Smooth muscle cell (in vitro differentiated cells): Measurements from ENCODE around the gene GPC3. TPM values are rescaled to one million over a fixed set of nuclear protein-coding genes. Genes with fewer than 3 reads are reported as not detected.

Source experiments
- DNase-seq: peaks from one replicate; lab custom pipeline; 2025; ENCODE audit not compliant: unreplicated experiment; lab: John Stamatoyannopoulos, UW
- H2AFZ ChIP-seq: fragments of 200-600 bp; sonication (generic); 2 replicates; pipeline ENCODE4 v1.6.0; 2016; ENCODE audit warnings: antibody characterized with exemption, low read depth, mild to moderate bottlenecking
- H3F3A ChIP-seq: fragments of 200-600 bp; sonication (generic); 2 replicates; pipeline ENCODE4 v1.6.0; 2017; ENCODE audit warnings: antibody characterized with exemption, low read depth
- H3K27ac ChIP-seq: fragments of 200-600 bp; sonication (generic); 2 replicates; pipeline ENCODE4 v1.5.1; 2016; ENCODE audit warnings: low read depth, mild to moderate bottlenecking
- H3K27me3 ChIP-seq: fragments of 200-600 bp; sonication (generic); 2 replicates; pipeline ENCODE4 v1.6.1; 2016; ENCODE audit warnings: low read depth, mild to moderate bottlenecking
- H3K36me3 ChIP-seq: fragments of 200-600 bp; sonication (generic); 2 replicates; pipeline ENCODE4 v1.5.1; 2016; ENCODE audit warnings: low read depth
- H3K4me1 ChIP-seq: fragments of 200-600 bp; sonication (generic); 2 replicates; pipeline ENCODE4 v1.5.1; 2016; ENCODE audit warnings: low read depth
- H3K4me2 ChIP-seq: fragments of 200-600 bp; sonication (generic); 2 replicates; pipeline ENCODE4 v1.6.0; 2016; ENCODE audit warnings: mild to moderate bottlenecking
- H3K4me3 ChIP-seq: fragments of 200-600 bp; sonication (generic); 2 replicates; pipeline ENCODE4 v1.5.1; 2016; ENCODE audit warnings: mild to moderate bottlenecking
- H3K79me2 ChIP-seq: fragments of 200-600 bp; sonication (generic); 2 replicates; pipeline ENCODE4 v1.6.0; 2016; ENCODE audit warnings: low read depth, mild to moderate bottlenecking
- H3K9ac ChIP-seq: fragments of 200-600 bp; sonication (generic); 2 replicates; pipeline ENCODE4 v1.6.0; 2016; ENCODE audit warnings: low read depth
- H3K9me3 ChIP-seq: fragments of 200-600 bp; sonication (generic); replicated peaks from 2 replicates; pipeline ENCODE4 v1.5.1; 2016; ENCODE audit warnings: low read depth
- H4K20me1 ChIP-seq: fragments of 200-600 bp; sonication (generic); 2 replicates; pipeline ENCODE4 v1.6.0; 2016; ENCODE audit warnings: low read depth
- CTCF ChIP-seq: fragments of 200-600 bp; sonication (generic); IDR thresholded peaks from 2 replicates; pipeline ENCODE4 v1.5.1; 2017; ENCODE audit warnings: borderline replicate concordance, mild to moderate bottlenecking, antibody characterized with exemption; ENCODE audit not compliant: insufficient read depth, poor library complexity, severe bottlenecking
- WGBS: methylation state at CpG from one replicate; pipeline ENCODE4 v1.1.7; 2016; ENCODE audit warnings: low lambda C conversion rate; 5-methylcytosine and 5-hydroxymethylcytosine counted together
- polyA plus RNA-seq: library from polyadenylated mRNA; unstranded; fragments of >200 nt; fragmentation: Nextera tagmentation; extraction: Ambion mirVana; gene quantifications from 2 replicates; pipeline ENCODE4 v1.2.1, GENCODE V29; 2016
- total RNA-seq: library from RNA; depleted of rRNA; stranded (reverse); fragments of >200 nt; gene quantifications from 2 replicates; pipeline ENCODE4 v1.2.3, GENCODE V29; 2014

Gene GPC3
- total and polyA plus RNA-seq, 2 experiments from 2014 or later: 120 to 191 TPM

GRCh38 chrX:133943507-133943906 is 41.9 kb downstream of the GPC3 start:
- Histone ChIP-seq H4K20me1 (no peaks in the 10 kb centered on the region), H2AFZ (no peak overlapping the region), H3K4me2 (no peak overlapping the region), H3K9me3 (no peaks in the 10 kb centered on the region), H3K36me3 (no peaks in the 10 kb centered on the region), H3K79me2 (no peaks in the 10 kb centered on the region), H3K27ac (no peak overlapping the region), H3K9ac (no peak overlapping the region), H3K27me3 (no peaks in the 10 kb centered on the region), H3K4me1 (no peaks in the 10 kb centered on the region), H3K4me3 (no peak overlapping the region), H3F3A (no peaks in the 10 kb centered on the region)
- WGBS: 64% methylated on average over 1 of the region's 1 CpG
- no peak for DNase-seq
- TF ChIP-seq CTCF: no peak

DNA sequence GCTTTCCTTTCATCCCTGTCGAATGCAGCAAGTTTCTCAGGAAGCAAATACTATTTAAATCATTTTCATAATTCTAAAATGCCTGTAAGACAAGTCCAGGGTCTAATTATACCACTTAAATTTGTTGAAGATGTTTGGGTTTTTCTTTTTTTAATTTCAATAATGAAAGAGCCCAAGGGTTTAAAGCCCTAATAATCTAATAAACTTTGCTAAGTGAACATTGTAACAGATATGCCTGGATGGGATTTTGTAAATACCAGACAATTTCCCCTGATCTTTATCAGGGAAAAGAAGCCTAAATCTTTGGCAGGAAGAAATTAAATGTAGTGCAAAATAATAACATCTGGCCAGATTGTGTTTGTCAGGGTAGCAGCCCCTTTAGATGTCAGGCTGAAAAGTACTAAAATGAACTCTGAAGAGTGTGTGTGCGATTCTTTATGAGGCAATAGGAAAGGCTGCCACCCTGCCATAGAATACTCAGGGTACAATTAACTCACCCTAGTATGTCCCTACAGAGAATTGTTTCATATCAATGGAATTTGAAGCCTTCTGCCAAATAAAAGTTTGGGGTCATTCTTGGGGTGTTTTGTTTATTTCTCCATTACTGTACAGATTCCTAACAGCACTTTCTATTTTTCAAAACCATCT is 45.6 kb downstream of the GPC3 start:
- no peaks in the 10 kb centered on the region for H3K4me1 ChIP-seq
- 68% methylated on average over 2 of the region's 2 CpGs for WGBS
- TF ChIP-seq CTCF: no peak

DNA sequence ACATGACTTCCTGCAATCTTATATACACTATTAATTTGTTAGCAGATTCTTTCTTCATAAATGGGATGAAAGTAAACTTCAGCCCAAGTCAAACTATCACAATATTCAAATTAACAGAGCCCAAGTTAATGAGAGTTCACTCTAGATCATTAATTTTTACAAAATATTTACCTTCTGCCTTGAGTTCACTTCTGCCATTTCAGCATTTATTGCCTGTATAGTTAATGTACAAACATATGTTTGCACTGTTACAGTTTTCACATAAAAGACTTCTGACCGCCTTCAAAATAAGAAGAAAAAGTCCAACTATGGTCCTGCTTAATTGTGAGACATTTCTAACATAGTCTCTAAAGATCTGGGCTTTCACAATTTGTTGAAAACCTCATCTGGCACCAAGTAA is 46.9 kb downstream of the GPC3 start:
- H3K4me2 ChIP-seq: no peak overlapping the region
- H3K9me3 ChIP-seq: no peaks in the 10 kb centered on the region
- TF ChIP-seq CTCF: no peak
- no peaks in the 10 kb centered on the region for H3K79me2 ChIP-seq
- no peak overlapping the region for H2AFZ ChIP-seq
- H3K9ac ChIP-seq: no peak overlapping the region
- 48% methylated on average over 1 of the region's 1 CpG for whole genome bisulfite sequencing
- no peaks in the 10 kb centered on the region for H3K27me3 ChIP-seq
- H3F3A ChIP-seq: no peaks in the 10 kb centered on the region
- no peaks in the 10 kb centered on the region for H3K4me1 ChIP-seq
- no peak for DNase-seq
- no peak overlapping the region for H3K4me3 ChIP-seq
- no peaks in the 10 kb centered on the region for H4K20me1 ChIP-seq
- H3K27ac ChIP-seq: no peak overlapping the region
- H3K36me3 ChIP-seq: no peaks in the 10 kb centered on the region

More for the DNA sequence above, 45.6 kb downstream of the GPC3 start:
- no peak overlapping the region for H2AFZ ChIP-seq
- no peak for DNase-seq
- H3K4me2 ChIP-seq: no peak overlapping the region
- no peaks in the 10 kb centered on the region for H3K9me3 ChIP-seq
- no peaks in the 10 kb centered on the region for H4K20me1 ChIP-seq
- no peak overlapping the region for H3K9ac ChIP-seq
- H3F3A ChIP-seq: no peaks in the 10 kb centered on the region
- H3K27me3 ChIP-seq: no peaks in the 10 kb centered on the region
- H3K27ac ChIP-seq: no peak overlapping the region
- H3K36me3 ChIP-seq: no peaks in the 10 kb centered on the region
- no peak overlapping the region for H3K4me3 ChIP-seq
- H3K79me2 ChIP-seq: no peaks in the 10 kb centered on the region

DNA sequence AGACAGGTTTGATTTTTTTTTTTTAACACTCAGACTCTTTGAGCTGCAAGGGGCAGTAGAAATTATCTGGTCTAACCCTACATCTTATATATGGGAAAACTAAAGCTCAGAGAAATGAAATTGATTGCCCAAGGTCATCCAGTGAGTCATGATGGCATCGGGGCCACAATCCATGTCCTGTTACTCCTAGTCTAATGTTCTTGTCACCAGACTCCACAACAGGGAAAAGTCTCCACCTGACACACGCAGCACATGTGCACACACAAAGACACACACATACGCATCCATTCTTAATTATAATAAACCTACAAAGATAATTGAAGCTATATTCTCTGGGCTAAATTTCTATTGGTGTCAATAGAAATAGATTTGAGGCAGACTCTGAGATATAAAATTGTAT is 48.4 kb downstream of the GPC3 start:
- no peak overlapping the region for H3K4me3 ChIP-seq
- no peak overlapping the region for H3K4me2 ChIP-seq
- no peak for DNase-seq
- H3F3A ChIP-seq: no peaks in the 10 kb centered on the region
- H3K36me3 ChIP-seq: no peaks in the 10 kb centered on the region
- no peaks in the 10 kb centered on the region for H3K9me3 ChIP-seq
- H3K27me3 ChIP-seq: no peaks in the 10 kb centered on the region
- TF ChIP-seq CTCF: no peak
- no peak overlapping the region for H2AFZ ChIP-seq
- no peak overlapping the region for H3K27ac ChIP-seq
- no peaks in the 10 kb centered on the region for H4K20me1 ChIP-seq
- no peaks in the 10 kb centered on the region for H3K4me1 ChIP-seq
- H3K79me2 ChIP-seq: no peaks in the 10 kb centered on the region
- 86% methylated on average over 3 of the region's 3 CpGs for WGBS
- no peak overlapping the region for H3K9ac ChIP-seq
